HG02884 (cell line): ENCODE measurements around the gene MCAT.

Source experiments
- ATAC-seq: cut with Tn5 transposase; IDR thresholded peaks from one replicate; pipeline ENCODE4 v1.9.1; 2021; ENCODE audit warnings: mild to moderate bottlenecking, moderate library complexity; ENCODE audit not compliant: unreplicated experiment

The MCAT gene, protein sequence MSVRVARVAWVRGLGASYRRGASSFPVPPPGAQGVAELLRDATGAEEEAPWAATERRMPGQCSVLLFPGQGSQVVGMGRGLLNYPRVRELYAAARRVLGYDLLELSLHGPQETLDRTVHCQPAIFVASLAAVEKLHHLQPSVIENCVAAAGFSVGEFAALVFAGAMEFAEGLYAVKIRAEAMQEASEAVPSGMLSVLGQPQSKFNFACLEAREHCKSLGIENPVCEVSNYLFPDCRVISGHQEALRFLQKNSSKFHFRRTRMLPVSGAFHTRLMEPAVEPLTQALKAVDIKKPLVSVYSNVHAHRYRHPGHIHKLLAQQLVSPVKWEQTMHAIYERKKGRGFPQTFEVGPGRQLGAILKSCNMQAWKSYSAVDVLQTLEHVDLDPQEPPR

DNA sequence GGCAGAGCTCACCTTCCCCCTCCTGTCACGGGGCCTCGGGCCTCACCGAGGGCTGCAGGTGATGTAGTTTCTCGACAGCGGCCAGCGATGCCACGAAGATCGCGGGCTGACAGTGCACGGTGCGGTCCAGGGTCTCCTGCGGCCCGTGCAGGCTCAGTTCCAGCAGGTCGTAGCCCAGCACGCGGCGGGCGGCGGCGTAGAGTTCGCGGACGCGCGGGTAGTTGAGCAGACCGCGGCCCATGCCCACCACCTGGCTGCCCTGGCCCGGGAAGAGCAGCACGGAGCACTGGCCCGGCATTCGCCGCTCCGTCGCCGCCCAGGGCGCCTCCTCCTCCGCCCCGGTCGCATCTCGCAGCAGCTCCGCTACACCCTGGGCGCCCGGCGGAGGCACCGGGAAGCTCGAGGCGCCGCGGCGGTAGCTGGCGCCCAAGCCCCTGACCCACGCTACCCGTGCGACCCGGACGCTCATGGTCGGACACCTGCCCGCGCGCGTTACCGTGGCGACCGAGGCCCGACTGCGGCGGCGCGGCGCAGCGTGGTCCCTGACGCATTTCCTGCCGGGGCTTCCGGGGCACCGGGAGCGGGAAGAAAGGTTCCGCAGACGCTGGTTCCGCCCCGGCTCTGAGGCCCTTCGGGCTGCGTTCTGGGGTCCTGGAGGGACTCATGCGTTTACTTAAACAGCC is at the start of gene MCAT:
Gene MCAT, minus strand, starts transcription at position 519 of the 683 bp plus-strand sequence. Its CDS starts 50 bp downstream, at position 469.
- peak; percentile 63 for ATAC-seq

DNA sequence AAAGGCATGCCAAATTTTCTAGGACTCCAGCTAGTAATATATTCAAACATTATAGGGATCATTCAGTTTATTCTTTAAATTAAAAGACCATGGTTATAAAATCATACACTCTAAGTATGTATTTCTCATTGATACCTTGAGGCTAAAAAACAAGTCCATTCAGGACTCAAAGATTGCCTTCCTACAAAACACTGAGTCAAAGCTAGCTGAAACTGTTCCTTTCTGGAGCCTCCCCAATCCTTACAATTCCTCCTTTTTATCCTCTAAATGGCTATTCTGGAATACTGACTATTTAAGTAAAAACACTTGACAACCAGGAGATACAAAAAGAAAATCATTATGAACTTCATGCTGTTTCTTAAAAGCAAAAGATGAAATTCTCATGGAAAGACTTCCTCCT is 48.6 kb upstream of the MCAT start:
- no peak for ATAC-seq

DNA sequence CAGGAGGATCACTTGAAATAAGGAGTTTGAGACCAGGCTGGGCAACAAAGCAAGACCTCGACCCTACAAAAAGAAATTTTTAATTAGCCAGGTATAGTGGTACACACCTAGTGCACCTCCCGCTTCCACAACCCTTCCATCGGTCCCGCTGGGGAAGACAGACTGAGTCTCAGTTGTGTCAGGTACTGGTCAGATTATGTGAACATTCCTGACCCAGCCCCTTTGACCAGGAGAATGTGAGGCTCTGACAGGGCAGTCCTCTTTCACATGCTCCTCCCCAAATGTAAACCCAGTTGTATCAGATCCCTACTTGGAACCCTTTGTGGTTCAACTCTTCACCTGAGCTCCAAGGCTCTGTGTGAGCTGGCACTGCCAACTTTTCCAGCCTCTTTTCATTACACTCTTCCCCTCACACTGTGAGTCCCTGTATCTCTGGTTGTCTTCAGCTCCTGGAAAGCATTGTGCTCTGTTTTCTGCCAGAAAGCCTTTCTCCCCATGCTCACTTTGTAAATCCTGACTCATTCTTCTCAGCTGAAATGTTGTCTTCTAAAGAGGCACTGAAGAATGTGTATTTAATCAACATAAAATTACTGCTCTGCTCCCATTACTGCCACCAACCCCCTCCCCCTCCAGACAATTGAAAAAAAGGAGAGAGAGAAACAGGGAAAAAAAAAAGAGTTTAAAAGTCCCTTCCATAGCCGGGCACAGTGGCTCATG is 45.8 kb upstream of the MCAT start:
- no peak for ATAC-seq

DNA sequence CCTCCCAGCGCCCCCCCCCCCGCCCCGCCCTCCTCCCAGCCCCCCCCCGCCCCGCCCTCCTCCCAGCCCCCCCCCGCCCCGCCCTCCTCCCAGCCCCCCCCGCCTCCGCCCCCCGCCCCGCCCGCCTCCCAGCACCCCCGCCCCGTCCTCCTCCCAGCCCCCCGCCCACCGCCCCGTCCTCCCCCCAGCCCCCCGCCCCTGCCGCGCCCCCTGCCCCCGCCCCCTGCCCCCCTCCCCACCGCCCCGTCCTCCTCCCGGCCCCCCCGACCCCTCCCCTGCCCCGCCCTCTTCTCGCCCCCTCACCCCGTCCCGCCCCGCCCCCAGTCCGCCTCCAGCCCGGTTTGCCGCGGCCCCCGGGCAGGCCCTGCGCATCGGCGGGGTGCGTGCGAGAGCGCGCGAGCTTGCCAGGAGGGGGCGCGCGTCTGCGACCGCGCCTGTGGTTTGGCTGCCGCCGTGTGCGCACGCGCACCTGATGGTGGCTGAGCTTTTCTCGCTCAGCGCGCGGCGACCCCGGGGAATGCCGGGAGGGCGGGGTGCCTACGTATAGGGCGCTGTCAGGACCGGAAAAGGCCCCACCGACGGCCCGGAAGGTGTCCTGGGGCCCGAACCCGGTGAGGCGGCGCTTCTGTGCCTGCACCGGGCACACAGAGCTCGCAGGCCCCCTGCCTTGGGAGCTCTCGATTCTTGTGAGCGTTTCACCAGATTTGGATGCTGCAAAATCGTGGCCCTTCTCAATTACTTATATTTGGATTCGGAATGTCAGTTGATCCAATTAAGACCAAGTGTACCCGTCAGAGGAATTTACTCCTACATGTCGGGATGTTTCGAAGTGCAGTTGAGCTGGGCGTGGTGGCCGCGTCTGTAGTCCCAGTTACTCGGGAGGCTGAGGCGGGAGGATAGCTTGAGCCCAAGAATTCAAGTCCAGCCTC is 44.2 kb upstream of the MCAT start:
- peak; percentile 80 for ATAC-seq

DNA sequence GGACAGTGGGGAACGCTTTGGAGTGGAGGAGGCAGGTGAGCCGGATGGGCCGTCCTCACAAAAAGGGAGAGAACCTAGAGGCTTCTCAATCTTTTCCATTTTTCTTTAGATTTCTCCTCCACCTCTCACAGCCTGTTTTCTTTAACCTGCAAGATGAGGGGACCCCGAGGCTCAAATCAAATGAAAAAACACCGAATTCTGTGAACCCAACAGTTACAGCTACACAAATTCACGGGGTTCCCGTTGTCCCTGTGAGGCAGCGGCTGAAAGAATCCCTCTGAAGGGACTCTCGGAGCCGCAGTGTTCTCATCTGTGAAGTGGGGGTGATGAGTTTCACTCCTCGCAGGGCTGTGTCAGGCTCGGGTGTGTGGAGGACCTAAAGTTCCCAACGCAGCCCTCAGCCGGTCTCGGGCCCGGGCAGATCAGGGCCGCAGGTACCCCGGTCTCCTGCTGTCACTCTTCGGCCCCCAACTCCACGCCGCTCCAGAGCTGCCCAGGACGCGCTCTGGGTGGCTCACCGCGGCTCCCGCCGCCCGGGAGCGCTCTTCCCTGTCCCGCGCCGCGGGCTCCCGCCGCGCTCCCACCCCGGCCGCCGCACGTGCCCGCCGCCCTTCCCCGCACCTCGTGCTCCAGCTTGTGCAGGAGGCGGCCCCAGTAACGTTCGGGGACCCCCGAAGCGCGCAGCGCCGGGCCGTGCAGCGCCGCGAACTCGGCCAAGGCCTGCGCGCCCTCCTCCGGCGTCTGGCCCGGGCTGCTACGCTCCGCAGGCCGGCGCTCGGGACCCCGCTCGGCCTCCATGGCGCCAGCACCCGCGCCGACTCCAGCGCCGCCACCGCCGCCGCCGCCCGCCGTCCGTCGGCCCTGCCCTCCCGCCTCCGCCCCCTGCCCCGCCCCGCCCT is 43.3 kb upstream of the MCAT start, which contains the start of gene TTLL12:
Gene TTLL12, minus strand, starts transcription at position 863 of the 899 bp plus-strand sequence. Its CDS starts 65 bp downstream, at position 798.
- no peak for ATAC-seq

DNA sequence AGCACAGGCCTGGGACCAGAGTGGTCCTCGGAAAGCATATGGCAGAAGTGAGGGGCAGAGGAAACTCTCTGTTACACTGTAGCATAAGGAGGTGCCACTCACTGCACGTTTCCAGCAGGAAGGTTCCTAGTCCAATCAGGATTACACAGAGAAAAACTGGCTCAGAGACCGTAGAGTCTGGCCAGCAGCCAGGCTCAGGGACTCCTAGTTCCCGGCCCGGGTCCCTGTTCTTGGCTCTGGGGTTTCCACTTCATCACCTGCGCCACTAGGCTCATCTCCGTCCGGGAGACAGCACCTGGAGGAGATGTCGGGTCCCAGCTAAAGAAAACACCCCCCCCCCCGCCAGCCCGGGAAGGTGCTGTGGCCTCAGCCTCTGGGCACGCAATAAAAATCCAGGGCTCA is 42.7 kb upstream of the MCAT start:
- ATAC-seq: no peak

DNA sequence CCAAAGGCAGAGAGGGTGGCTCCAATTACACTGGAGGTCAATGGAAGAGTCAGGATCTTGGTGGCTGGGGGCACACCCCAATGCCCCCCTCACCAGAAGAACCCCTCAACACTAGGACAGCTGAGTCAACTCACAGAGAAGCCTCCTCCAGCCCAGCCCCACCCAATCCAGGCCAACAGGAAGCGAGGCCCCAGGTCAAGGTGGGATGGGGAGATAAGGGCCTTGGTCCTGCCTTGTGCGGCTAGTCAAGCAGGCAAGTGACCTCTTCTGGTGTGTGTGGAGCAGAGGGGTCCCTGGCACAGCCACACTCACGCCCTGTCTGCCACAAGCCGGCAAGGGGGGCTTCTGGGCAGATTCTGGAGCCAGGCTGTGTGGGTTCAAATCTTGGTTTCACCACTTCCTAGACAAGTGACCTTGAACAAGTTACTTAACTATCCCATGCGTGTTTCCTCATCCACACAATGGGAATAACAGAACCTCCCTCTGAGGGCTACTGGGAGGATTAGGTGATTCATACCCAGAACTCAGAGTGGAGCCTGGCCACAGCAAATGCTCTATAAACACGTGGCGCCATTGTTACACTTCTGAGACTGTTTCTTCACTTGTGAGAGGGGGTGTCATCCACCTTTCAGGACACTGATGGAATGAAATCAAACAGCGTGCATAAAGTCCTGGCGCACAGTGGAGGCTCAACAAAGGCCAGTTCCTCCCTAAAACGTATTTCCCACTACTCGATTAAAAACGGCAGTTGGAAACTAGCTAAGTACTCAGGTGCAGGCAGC is 40.5 kb upstream of the MCAT start:
- ATAC-seq: no peak

DNA sequence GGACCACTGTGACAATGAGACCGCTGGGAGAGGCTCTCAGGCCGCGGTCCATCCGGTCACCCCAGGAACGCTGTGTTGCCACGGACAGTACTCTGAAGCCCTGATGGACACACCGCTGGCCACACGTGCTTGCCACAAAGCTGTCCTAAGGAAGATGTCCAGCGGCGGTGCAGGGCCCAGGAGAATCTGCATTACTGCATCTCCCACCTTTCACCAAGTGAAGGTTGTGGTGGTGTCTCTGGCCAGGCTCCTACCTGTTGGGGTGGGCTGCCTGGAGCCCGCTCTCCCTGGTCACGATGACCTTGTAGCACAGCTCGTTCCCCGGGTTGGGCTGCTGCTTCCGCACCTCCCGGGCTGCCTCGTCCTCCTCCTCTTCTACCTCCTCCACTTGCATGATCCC is 39.5 kb upstream of the MCAT start:
- no peak for ATAC-seq

DNA sequence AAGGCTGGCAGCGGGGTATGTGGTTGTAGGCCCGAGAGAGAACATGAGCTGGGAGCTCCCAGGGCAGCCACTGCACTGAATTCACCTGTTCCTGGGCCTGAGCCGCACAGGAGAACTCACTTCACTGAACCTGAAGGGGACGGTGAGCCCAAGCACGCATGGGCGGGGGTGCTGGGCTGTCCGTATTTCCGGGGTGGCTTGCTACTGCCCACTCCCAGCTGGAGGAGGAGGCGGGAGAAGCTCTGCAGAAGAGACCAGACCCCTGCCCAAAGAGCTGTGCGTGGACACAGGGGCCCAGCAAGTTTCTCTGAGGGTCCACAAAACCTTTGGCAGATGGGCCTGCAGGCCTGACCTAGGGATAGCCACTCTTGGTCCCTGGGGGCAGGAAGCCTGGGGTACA is 38.9 kb upstream of the MCAT start:
- no peak for ATAC-seq

DNA sequence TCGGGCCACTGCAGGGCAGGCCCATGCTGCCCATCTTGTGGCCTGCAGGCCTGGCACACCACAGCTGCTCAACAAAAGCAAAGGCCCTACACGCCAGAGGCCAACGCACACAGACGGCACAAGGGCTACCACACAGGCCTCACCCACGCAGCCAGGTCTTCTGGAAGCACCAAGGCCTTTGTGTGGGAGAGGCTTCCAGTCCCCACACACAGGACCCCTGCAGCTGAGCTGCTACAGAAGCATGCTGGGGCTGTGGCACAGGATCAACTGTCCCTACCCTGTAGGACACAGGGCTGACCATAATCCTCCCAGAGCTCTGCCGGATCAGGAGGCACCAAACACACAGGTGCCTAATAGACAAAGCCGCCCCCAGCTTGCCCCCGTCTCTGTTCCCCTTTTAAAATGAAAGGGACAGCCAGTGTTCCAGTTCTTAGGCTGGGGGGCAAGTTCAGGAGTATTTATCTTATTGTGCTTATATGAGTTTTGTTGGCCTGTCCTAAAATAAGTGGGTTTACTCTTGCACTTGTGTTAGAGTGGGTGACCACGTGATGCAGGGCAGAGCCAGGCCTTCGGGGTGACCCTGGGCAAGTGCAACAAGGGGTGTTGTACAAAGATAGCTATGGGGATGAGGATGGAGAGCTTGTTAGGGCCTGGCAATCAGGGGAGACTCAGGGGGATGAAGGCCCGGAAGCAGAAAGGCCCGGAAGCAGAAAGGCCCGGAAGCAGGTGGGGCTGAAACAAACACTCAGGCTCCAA is 38.3 kb upstream of the MCAT start:
- no peak for ATAC-seq

DNA sequence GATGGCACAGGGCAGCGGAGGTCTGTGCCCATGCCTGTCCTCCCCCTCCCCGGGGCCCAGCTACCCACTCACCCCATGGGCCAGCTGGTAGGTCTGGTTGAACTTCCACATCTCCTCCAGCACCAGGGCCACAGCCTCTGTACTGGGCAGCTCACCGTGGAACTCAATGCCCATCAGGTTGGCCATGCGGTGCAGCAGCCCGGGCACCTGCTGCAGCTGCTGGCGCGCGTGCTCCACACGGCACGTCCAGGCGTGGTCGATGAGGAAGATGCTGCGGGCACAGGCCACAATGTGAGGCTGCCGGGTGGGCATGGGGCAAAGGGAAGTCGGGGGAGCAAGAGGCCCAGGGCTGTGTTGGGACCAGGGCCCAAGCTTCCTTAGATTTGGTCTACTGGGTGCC is 37.5 kb upstream of the MCAT start:
- no peak for ATAC-seq

DNA sequence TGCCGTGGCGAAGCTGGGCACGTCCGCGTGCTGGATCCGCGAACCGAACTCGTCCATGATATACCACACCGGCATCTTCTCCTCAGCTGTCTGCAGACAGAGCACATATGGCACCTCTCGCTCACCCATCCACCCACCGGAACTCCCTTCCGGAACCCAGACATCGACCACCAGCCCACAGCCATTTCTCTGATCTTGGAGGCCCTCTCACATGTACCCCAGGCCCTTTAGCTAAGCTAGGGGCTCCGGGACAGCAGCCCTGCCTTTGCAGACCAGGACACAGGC is 36.7 kb upstream of the MCAT start:
- no peak for ATAC-seq

DNA sequence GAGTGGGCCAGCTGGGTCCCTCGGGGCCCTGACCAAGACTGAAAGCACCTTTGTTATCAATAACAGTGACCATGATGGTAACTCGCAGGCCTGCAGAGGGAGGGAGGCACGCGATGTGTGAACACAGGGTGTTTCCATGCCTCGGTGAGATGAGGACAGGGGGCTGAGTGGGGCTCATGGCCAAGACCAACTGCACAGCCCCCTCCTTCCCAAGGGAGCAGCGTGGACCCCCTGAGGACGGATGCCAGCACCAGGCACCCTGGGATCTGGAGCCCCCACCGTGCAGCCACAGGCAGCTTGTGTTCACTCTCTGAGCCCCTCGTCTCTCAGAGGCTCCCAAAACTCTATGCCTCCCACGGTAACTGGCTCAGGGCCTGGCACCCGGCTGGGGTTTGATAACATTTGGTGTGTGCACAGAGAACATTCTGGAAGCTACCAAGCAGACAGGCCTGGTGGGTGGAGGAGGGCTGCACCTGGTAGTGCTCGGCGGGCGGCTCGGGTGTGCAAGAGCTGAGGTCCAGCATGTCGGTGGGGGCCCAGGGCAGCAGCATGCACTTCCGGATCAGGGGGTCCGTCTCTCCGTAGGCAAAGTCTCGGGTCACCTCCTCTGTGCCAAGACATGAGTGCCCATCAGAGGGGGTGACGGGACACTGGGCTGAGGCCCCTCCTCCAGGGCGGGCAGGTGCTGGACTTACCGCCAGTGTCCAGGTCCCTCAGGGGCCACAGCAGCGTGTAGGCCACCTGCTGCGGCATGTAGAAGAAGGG is 36.1 kb upstream of the MCAT start:
- no peak for ATAC-seq

DNA sequence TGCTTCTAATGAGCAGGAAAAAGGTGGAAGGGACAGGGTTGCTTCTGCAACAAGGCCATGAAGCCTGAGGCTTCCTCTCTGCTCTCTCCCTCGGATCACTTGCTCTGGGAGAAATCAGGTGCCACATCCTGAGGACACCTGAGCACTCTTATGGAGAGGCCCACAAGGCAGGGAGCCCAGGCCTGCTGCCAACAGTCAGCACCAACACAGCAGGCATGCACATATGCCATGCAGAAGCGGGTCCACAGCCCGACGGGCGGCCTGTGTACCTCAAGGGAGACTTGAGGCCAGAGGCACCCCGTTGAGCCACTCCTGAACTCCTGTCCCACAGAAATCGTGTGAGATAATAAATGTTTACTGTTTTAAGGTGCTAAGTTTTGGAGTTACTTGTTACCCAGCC is 34.3 kb upstream of the MCAT start:
- no peak for ATAC-seq

DNA sequence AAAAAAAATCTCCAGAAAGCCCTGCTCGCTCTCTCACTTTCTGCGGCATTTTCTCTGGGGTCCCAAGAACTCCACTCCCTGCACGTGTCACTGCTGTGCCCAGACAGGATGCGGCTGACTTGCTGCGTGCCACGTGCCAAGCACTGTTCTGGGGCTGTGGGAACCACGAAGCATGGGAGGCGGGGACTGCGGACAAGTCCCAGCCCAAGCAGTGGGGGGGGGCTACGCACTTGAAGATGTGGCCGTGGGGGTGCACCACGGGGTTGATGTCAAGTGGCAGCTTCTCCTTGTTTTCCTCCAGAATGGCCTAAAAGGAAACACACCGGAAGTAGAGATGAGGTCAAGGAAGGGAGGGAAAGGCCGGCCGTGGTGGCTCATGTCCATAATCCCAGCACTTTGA is 32.9 kb upstream of the MCAT start:
- ATAC-seq: no peak

DNA sequence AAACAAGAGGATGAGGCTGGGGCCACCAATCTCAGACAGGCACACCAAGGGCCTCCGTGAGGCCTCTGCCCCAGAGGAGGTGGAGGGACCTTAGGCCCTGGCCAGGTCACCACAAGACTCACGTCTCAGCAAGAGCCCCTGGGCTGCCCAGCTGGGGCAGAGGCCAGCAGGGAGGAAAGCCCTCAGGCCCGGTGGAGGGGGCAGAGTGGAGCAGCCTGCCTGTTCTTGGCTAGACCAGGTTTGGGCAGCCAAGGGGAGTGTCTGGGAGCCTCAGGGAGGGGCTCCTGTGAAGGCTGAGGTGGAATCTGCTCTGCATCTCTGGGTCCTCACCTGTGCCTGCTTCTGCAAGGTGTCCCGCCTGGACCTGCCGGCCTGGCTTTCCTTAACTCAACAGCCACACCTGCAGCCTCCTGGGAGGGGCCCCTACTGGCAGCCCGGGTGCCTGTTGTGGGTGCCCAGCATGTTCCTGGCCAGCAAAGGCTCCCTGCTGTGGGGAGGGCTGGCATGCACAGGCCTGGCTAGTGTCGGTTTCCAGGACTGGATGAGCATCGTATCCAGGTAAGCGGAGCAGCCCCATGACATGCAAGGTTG is 31.8 kb upstream of the MCAT start:
- no peak for ATAC-seq
